ENCODE measurements around the gene FOXP1.

FOXP1 gene

GRCh38 chr3:71262364-71263265 lies 320.9 kb downstream of the FOXP1 start:
- Histone ChIP-seq H3K4me3 (ENCODE audit: low read depth, low read length, poor library complexity, severe bottlenecking) (no peak overlapping the region), H2AFZ (ENCODE audit: low read length) (no peak overlapping the region), H3K4me1 (ENCODE audit: insufficient read depth, low read length, severe bottlenecking) (peaks cover 6% of the 10 kb centered on the region), H3K4me2 (ENCODE audit: low read length) (no peak overlapping the region), H3K79me2 (ENCODE audit: insufficient read depth, low read length) (peaks cover 13% of the 10 kb centered on the region; the same call in 1 of the 2 replicates), H3K9me2 (ENCODE audit: low read depth, low read length) (no peaks in the 10 kb centered on the region), H4K20me1 (ENCODE audit: insufficient read depth, low read length) (no peaks in the 10 kb centered on the region), H3K27me3 (ENCODE audit: insufficient read depth, low read length) (no peaks in the 10 kb centered on the region), H3K36me3 (ENCODE audit: insufficient read depth, low read length) (peaks cover 27% of the 10 kb centered on the region), H3F3A (ENCODE audit: insufficient read depth, low read length) (no peaks in the 10 kb centered on the region), H3K9ac (ENCODE audit: low read length) (no peak overlapping the region), H3K27ac (ENCODE audit: low read depth, low read length, poor library complexity, severe bottlenecking) (no peak overlapping the region), H3K9me3 (ENCODE audit: low read length) (no peaks in the 10 kb centered on the region)
- TF ChIP-seq CTCF (IDR thresholded peaks at IDR 0.05; ENCODE audit: low read length) (no peak), EZH2 (IDR thresholded peaks at IDR 0.05; ENCODE audit: borderline replicate concordance, low read length) (no peak)

GRCh38 chr3:71260782-71261181 lies 322.7 kb downstream of the FOXP1 start:
- Histone ChIP-seq H3K79me2 (ENCODE audit: insufficient read depth, low read length) (peaks cover 13% of the 10 kb centered on the region; the same call in 1 of the 2 replicates), H3K9me3 (ENCODE audit: low read length) (no peaks in the 10 kb centered on the region), H3K27ac (ENCODE audit: low read depth, low read length, poor library complexity, severe bottlenecking) (no peak overlapping the region), H3K9ac (ENCODE audit: low read length) (no peak overlapping the region), H3K4me3 (ENCODE audit: low read depth, low read length, poor library complexity, severe bottlenecking) (no peak overlapping the region), H2AFZ (ENCODE audit: low read length) (no peak overlapping the region), H3K36me3 (ENCODE audit: insufficient read depth, low read length) (peaks cover 22% of the 10 kb centered on the region), H3F3A (ENCODE audit: insufficient read depth, low read length) (no peaks in the 10 kb centered on the region), H4K20me1 (ENCODE audit: insufficient read depth, low read length) (no peaks in the 10 kb centered on the region), H3K27me3 (ENCODE audit: insufficient read depth, low read length) (no peaks in the 10 kb centered on the region), H3K4me2 (ENCODE audit: low read length) (no peak overlapping the region), H3K4me1 (ENCODE audit: insufficient read depth, low read length, severe bottlenecking) (no peaks in the 10 kb centered on the region), H3K9me2 (ENCODE audit: low read depth, low read length) (no peaks in the 10 kb centered on the region)
- TF ChIP-seq CTCF (IDR thresholded peaks at IDR 0.05; ENCODE audit: low read length) (no peak), EZH2 (IDR thresholded peaks at IDR 0.05; ENCODE audit: borderline replicate concordance, low read length) (no peak)

GRCh38 chr3:71258526-71258925 lies 325.0 kb downstream of the FOXP1 start:
- TF ChIP-seq CTCF (IDR thresholded peaks at IDR 0.05; ENCODE audit: low read length) (no peak), EZH2 (IDR thresholded peaks at IDR 0.05; ENCODE audit: borderline replicate concordance, low read length) (no peak)
- H2AFZ ChIP-seq (ENCODE audit: low read length), result no peak overlapping the region
- H3K9ac ChIP-seq (ENCODE audit: low read length), result no peak overlapping the region
- no peak overlapping the region for H3K4me3 ChIP-seq (ENCODE audit: low read depth, low read length, poor library complexity, severe bottlenecking)
- no peak overlapping the region for H3K27ac ChIP-seq (ENCODE audit: low read depth, low read length, poor library complexity, severe bottlenecking)
- no peaks in the 10 kb centered on the region for H3K9me3 ChIP-seq (ENCODE audit: low read length)
- H3F3A ChIP-seq (ENCODE audit: insufficient read depth, low read length), result no peaks in the 10 kb centered on the region
- H3K4me1 ChIP-seq (ENCODE audit: insufficient read depth, low read length, severe bottlenecking), result no peaks in the 10 kb centered on the region
- H3K4me2 ChIP-seq (ENCODE audit: low read length), result no peak overlapping the region
- no peaks in the 10 kb centered on the region for H3K9me2 ChIP-seq (ENCODE audit: low read depth, low read length)
- peaks cover 8% of the 10 kb centered on the region; the same call in 1 of the 2 replicates for H3K79me2 ChIP-seq (ENCODE audit: insufficient read depth, low read length)
- H3K36me3 ChIP-seq (ENCODE audit: insufficient read depth, low read length), result peaks cover 12% of the 10 kb centered on the region
- H3K27me3 ChIP-seq (ENCODE audit: insufficient read depth, low read length), result no peaks in the 10 kb centered on the region
- H4K20me1 ChIP-seq (ENCODE audit: insufficient read depth, low read length), result no peaks in the 10 kb centered on the region
